ENCODE data around the gene CHSY1.
A peak's percentile ranks its signal among the peaks of the same experiment; 100 is the strongest.
"Not testable (repeated sequence)": the region's sequence is repeated elsewhere in the genome, so short reads cannot be mapped to it uniquely, and the experiment has no call there.

Gene CHSY1

GRCh38 chr15:101251830-101252820 lies at the start of gene CHSY1:
TSS of gene CHSY1 (minus strand) at chr15:101252048. CDS start at chr15:101251456, 592 bp downstream.
- DNase-seq (ENCODE audit: low read depth) = peak; percentile 75

- DNase-seq (ENCODE audit: low read depth) = no peak
Measured at GRCh38 chr15:101296418-101297405, 44.9 kb upstream of the CHSY1 start.

DNA sequence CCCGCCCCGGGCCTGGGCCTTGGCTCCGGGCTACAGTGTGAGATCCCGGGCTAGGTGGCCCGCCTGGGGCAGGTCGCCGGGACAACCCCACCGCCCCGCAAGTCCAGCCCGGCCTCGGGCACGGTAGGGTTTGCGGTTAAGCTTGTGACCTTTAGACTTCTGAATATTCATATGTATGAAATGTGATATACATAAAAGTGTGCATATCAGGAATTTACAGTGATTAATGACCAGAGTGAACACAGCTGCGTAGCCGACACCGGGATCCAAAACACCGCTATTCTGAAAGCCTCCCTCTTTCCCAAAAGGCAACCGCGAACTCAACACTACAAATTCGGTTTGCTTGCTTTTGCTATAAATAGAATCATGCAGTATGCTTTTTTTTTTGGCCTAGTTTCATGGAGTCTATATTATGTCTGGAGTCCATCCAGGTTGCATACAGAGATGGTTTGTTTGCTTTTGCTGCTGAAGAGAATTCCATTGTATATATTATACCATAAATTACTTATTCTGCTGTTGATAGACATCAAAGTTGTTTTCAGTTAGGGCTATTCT lies 43.8 kb upstream of the CHSY1 start:
- no peak for DNase-seq (ENCODE audit: low read depth)

- peak; percentile 96 for DNase-seq (ENCODE audit: low read depth)
Measured at GRCh38 chr15:101294731-101295606, 43.1 kb upstream of the CHSY1 start, which contains the start of gene SNRPA1. TSS of gene SNRPA1 (minus strand) at chr15:101295248. CDS start at chr15:101295178, 70 bp downstream.

- no peak for DNase-seq (ENCODE audit: low read depth)
Measured at GRCh38 chr15:101293122-101293521, 41.3 kb upstream of the CHSY1 start.

- DNase-seq (ENCODE audit: low read depth) = no peak
Measured at GRCh38 chr15:101288905-101289513, 37.2 kb upstream of the CHSY1 start.

- not testable (repeated sequence) for DNase-seq (ENCODE audit: low read depth)
Measured at GRCh38 chr15:101287342-101287741, 35.5 kb upstream of the CHSY1 start.

DNA sequence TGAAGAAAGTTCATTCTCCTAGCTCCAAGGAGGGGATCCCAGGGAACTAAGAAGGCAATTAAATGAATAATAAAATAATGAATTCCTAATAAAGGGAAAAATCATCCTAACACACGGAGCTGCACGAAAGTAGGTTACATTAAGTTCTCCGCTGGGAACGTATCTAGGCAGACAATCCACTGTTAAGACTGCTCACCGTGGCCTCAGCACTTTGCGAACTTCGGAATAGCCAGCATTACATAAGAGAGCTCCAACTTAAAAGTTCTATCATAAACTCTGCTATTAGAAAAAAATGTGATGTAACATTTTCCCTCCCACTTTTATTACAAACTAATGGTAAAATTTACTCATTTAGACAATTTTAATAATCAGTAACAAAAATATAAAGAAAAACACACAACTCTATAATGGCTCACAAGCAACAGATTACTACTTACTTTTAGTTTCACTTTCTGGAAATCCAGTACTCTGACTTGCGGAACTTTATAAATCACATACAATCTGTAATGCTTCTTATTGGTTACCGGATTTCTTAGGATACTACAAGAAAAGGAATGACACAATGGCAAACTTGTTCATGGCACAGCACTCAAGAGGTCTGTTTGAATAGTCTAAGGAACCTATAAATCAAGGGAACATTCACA lies 34.7 kb upstream of the CHSY1 start:
- DNase-seq (ENCODE audit: low read depth) = no peak

- DNase-seq (ENCODE audit: low read depth) = no peak
Measured at GRCh38 chr15:101283931-101284330, 32.1 kb upstream of the CHSY1 start.

DNA sequence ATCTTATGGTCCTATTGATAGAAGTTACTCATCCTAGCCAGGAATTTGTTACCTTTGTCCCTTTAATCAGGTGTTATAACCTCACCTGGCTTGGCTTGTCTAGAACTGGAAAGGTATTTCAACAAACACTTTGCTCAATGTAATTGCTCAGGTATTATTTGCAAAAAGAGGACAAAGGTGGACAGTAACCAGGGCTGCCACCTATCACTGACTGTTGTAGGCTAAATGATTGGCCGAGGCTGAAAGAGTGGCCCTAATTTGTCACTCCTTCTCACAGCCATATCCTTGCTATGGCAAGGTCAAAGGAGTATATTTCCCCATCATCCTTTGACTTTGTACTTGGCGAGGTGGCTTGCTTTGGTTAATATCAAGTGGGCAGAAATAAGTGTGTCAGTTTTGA lies 28.2 kb upstream of the CHSY1 start:
- DNase-seq (ENCODE audit: low read depth) = no peak

DNA sequence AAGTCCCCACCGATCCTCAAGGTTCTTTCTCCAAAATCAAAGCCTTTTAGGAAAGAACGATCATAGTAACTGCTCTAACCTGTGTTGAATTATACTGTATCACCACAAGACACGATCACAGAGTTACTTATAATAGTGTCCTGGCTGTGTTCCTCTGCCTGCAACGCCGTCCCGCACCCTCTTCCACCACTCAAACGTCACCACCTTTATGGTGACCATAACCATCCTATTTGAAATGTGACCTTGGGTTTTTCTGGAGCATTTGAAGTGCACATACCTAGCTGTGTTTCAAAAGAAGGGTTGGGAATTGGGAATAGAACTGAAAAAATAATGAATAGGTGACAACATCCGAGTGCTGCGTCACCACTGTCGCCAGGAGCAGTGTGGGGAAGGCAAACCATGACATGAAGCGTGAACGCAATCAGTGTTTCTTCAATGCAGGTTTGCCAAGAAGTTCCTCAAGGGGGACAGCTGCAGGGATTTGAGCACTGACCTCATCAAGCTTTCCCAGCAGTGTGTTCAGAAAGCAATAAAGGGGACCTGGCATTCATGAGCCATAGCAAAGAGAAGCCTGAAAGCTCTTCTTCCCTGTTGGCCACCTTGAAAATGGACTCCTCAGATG lies 26.2 kb upstream of the CHSY1 start:
- DNase-seq (ENCODE audit: low read depth) = no peak

GRCh38 chr15:101277038-101277822 lies 25.4 kb upstream of the CHSY1 start, which contains the start of gene SELENOS:
TSS of gene SELENOS (minus strand) at chr15:101277485. CDS start at chr15:101277417, 68 bp downstream.
- DNase-seq (ENCODE audit: low read depth) = peak; percentile 84

DNA sequence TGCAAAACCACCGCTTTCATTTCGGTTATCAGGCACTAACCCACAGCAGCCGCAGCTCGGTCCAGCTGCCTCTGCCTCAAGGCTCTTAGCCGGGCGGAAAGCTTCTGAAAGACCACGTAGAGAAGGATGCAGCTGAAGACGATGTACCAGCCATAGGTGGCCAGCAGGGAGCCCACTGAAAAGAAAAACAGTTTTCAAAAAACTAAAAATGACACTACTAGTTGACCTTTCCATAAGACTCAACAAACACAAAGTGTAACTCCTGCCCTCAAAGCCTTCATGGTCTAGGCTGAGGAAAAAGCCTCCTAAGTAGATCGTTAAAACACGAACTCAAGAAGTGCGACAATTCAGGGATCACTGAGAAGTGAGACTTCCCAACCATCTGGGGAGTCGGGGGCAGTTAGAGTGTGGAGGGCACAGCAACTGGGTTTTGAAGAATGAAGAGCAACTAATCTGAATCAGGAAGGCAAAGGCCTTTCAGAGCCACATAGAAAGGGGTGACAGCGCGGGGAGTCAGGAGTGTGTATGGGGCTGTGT lies 24.7 kb upstream of the CHSY1 start:
- no peak for DNase-seq (ENCODE audit: low read depth)

DNA sequence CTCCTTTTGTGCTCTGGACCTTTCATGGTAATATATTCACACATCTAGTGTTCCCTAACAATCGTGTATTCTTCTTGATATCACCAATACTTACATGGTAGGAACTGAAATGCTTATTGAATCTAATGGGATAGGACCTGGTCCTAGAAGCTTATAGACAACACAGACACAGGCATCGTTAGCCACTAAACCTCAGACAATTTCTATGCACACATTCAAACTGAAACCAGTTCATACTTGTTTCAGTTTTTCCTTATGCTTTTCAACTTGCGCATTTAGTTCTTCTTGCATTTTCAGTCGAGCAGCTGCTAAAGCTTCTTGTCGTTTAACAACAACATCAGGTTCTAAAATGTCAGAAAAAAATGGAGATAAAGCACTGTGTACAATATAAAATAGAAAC lies 23.2 kb upstream of the CHSY1 start:
- DNase-seq (ENCODE audit: low read depth) = no peak

GRCh38 chr15:101273534-101273933 lies 21.7 kb upstream of the CHSY1 start:
- no peak for DNase-seq (ENCODE audit: low read depth)

GRCh38 chr15:101272584-101272983 lies 20.7 kb upstream of the CHSY1 start:
- no peak for DNase-seq (ENCODE audit: low read depth)

- DNase-seq (ENCODE audit: low read depth) = no peak
Measured at GRCh38 chr15:101269479-101270223, 17.8 kb upstream of the CHSY1 start.
